Neural crest cell (in vitro differentiated cells): ENCODE measurements around the gene C16orf87. TPM values are rescaled to one million over a fixed set of nuclear protein-coding genes. Genes with fewer than 3 reads are reported as not detected.
"Not testable (repeated sequence)": the region's sequence is repeated elsewhere in the genome, so short reads cannot be mapped to it uniquely, and the experiment has no call there.

Experiments
- DNase-seq: peaks from one replicate; pipeline ENCODE4 v3.0.0; 2021; ENCODE audit warnings: low read depth, mixed read lengths, low spot score
- H3K27ac Mint-ChIP-seq: one replicate; pipeline ENCODE4 v1.8.0; 2021; ENCODE audit warnings: mild to moderate bottlenecking, mixed read lengths; ENCODE audit not compliant: unreplicated experiment
- H3K27me3 Mint-ChIP-seq: 2 replicates; pipeline ENCODE4 v1.8.0; 2021; ENCODE audit warnings: low read depth, mild to moderate bottlenecking, mixed read lengths
- H3K36me3 Mint-ChIP-seq: 2 replicates; pipeline ENCODE4 v1.8.0; 2021; ENCODE audit warnings: low read depth, mild to moderate bottlenecking, mixed read lengths
- H3K4me1 Mint-ChIP-seq: 2 replicates; pipeline ENCODE4 v1.8.0; 2021; ENCODE audit warnings: mixed read lengths
- H3K4me3 Mint-ChIP-seq: one replicate; pipeline ENCODE4 v1.8.0; 2021; ENCODE audit warnings: mild to moderate bottlenecking, mixed read lengths
- H3K9me3 Mint-ChIP-seq: 2 replicates; pipeline ENCODE4 v1.8.0; 2021; ENCODE audit warnings: mixed read lengths
- long read RNA-seq: library from polyadenylated mRNA; unstranded; transcript quantifications from one replicate; pipeline ENCODE4 v2.0.0, GENCODE V29; 2020
- total RNA-seq: library from RNA; stranded (reverse); gene quantifications from 2 replicates; pipeline ENCODE4 v1.2.1, GENCODE V29; 2021
- TF ChIP-seq, protein P1 (sequence below): fragments of 200-600 bp; sonication (generic); conservative IDR thresholded peaks from 2 replicates; pipeline ENCODE4 v1.5.0; 2021; ENCODE audit warnings: antibody characterized with exemption, mild to moderate bottlenecking

The C16orf87 gene, protein sequence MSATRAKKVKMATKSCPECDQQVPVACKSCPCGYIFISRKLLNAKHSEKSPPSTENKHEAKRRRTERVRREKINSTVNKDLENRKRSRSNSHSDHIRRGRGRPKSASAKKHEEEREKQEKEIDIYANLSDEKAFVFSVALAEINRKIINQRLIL
- total RNA-seq, result 19.2 and 19.6 TPM in 2 replicates
- long read RNA-seq, full-length matches to known transcripts, result 60 of 66 reads
- long read RNA-seq, partial matches to known transcripts, result 0 of 66 reads
- long read RNA-seq, other reads (novel, unspliced or antisense), result 6 of 66 reads

DNA sequence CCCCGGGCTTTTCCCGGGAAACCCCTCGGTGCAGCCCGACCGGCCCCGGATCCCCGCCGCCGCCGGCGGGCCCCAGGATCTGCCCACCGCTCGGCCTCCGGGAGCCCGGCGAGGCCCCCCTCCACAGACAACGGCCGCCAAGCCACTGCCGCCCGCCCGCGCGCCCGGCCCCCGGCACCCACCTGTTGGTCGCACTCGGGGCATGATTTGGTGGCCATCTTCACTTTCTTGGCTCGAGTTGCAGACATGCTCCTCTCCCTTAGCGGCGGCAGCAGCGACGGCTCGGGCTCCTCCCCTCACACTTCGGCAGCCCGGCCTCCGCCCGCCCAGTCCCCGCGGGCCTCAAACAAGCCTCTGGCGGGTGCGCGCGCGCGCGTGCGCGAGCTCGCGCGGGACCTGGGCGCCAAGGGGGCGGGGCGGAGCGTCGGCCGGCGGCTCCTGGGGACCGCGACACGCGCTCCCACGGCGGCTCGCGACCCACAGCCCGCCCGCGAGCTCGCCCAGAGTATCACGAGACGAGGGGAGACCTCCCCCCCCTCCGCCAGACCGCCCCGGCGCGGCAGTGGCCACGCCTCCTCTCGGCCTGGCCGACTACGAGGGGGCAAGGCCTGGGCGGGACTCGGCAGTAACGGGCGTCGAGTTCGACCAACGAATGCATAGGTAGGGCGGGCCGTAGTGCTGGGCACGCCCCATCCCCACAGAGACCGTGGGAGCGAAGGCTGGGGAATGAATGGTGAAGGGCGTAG, at the start of gene C16orf87:
TSS of gene C16orf87 (minus strand) at position 279 of the 746 bp plus-strand sequence. CDS start at position 248, 31 bp downstream.
- Mint-ChIP-seq H3K9me3 (no peaks in the 10 kb centered on the region), H3K4me1 (peaks cover 25% of the 10 kb centered on the region), H3K4me3 (peak within 1 kb of the TSS; percentile 98), H3K27me3 (peaks cover 19% of the 10 kb centered on the region), H3K36me3 (no peaks in the 10 kb centered on the region), H3K27ac (peak within 1 kb of the TSS; percentile 99)
- peak; percentile 87 for DNase-seq
- TF ChIP-seq, protein P1, sequence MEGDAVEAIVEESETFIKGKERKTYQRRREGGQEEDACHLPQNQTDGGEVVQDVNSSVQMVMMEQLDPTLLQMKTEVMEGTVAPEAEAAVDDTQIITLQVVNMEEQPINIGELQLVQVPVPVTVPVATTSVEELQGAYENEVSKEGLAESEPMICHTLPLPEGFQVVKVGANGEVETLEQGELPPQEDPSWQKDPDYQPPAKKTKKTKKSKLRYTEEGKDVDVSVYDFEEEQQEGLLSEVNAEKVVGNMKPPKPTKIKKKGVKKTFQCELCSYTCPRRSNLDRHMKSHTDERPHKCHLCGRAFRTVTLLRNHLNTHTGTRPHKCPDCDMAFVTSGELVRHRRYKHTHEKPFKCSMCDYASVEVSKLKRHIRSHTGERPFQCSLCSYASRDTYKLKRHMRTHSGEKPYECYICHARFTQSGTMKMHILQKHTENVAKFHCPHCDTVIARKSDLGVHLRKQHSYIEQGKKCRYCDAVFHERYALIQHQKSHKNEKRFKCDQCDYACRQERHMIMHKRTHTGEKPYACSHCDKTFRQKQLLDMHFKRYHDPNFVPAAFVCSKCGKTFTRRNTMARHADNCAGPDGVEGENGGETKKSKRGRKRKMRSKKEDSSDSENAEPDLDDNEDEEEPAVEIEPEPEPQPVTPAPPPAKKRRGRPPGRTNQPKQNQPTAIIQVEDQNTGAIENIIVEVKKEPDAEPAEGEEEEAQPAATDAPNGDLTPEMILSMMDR, result peak; percentile 13

DNA sequence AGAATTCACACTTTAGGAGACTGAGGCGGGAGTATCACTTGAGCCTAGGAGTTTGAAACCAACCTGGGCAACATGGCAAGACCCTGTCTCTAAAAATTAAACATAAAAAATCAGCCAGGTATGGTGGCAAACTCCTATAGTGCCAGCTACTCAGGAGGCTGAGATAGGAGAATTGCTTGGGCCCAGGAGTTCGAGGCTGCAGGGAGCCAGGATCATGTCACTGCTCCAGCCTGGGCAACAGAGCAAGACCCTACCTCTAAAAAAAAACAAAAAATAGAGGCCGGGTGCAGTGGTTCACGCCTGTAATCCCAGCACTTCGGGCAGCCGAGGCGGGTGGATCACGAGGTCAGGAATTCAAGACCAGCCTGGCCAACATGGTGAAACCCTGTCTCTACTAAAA, 44.3 kb upstream of the C16orf87 start:
- DNase-seq, result no peak
- TF ChIP-seq, protein P1, result no peak
- peaks cover 7% of the 10 kb centered on the region for H3K4me1 Mint-ChIP-seq
- no peaks in the 10 kb centered on the region for H3K9me3 Mint-ChIP-seq
- H3K4me3 Mint-ChIP-seq, result no peak overlapping the region
- peaks cover 10% of the 10 kb centered on the region for H3K27me3 Mint-ChIP-seq
- H3K36me3 Mint-ChIP-seq, result no peaks in the 10 kb centered on the region
- H3K27ac Mint-ChIP-seq, result no peak overlapping the region

DNA sequence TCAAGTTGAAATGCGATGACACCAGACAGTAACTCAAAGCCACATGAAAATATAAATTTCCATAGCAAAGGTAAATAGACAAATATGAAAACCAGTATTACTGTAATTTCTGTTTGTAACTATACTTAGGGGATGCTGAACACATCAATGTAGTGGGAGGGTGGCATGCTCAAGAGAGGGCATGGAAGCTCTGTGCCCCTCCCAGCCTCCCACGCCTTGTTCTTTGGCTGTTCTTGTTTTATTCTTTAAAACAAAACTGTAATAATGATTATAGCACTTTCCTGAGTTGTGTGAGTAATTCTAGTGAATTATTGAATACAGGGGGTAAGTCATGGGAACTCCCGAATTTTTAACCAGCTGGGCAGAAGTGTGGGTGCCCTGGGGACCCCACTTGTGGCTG, 42.2 kb upstream of the C16orf87 start:
- Mint-ChIP-seq H3K36me3 (no peaks in the 10 kb centered on the region), H3K9me3 (no peaks in the 10 kb centered on the region), H3K27ac (no peak overlapping the region), H3K4me3 (no peak overlapping the region), H3K4me1 (peaks cover 7% of the 10 kb centered on the region), H3K27me3 (no peaks in the 10 kb centered on the region)
- no peak for DNase-seq
- TF ChIP-seq, protein P1, result no peak

DNA sequence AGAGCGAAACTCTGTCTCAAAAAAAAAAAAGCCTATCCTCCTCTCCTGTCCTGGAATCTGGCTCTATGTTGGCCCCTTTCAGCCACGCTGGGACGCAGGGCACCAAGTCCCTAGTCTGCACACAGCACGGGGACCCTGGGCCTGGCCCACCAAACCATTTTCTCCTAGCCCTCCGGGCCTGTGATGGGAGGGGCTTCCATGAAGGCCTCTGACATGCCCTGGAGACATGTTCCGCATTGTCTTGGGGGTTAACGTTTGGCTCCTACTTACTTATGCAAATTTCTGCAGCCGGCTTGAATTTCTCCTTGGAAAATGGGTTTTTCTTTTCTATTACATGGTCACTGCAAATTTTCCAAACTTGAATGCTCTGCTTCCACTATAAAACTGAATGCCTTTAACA, 40.6 kb upstream of the C16orf87 start:
- no peak overlapping the region for H3K4me3 Mint-ChIP-seq
- H3K9me3 Mint-ChIP-seq, result no peaks in the 10 kb centered on the region
- H3K27me3 Mint-ChIP-seq, result no peaks in the 10 kb centered on the region
- no peaks in the 10 kb centered on the region for H3K36me3 Mint-ChIP-seq
- no peak for DNase-seq
- H3K4me1 Mint-ChIP-seq, result peaks cover 7% of the 10 kb centered on the region
- TF ChIP-seq, protein P1, result no peak
- H3K27ac Mint-ChIP-seq, result no peak overlapping the region

DNA sequence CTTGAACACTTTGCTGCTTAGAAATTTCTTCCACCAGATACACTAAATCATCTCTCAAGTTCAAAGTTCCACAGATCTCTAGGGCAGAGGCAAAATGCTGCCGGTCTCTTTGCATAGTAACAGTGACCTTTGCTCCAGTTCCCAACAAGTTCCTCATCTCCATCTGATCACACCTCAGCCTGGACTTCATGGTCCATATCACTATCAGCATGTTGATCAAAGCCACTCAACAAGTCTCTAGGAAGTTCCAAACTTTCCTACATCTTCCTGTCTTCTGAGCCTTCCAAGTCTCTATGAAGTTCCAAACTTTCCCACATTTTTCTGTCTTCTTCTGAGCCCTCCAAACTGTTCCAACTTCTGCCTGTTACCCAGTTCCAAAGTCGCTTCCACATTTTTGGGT, 37.9 kb upstream of the C16orf87 start:
- H3K36me3 Mint-ChIP-seq, result not testable (repeated sequence)

DNA sequence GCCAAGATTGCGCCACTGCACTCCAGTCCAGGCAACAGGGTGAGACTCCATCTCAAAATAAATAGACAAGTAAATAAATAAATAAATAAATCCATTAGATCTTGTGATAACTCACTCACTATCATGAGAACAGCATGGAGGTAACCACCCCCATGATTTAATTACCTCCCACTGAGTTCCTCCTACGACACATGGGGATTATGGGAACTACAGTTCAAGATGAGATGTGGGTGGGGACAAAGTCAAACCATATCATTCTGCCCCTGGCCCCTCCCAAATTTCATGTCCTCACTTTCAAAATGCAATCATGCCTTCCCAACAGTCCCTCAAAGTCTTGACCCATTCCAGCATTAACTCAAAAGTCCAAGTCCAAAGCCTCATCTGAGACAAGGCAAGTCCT, 36.5 kb upstream of the C16orf87 start:
- DNase-seq, H3K4me3 Mint-ChIP-seq, H3K4me1 Mint-ChIP-seq, H3K9me3 Mint-ChIP-seq, H3K27ac Mint-ChIP-seq, H3K27me3 Mint-ChIP-seq, H3K36me3 Mint-ChIP-seq: not testable (repeated sequence)

More for the DNA sequence above, 37.9 kb upstream of the C16orf87 start:
- H3K4me3 Mint-ChIP-seq, H3K4me1 Mint-ChIP-seq, H3K27me3 Mint-ChIP-seq, H3K9me3 Mint-ChIP-seq, H3K27ac Mint-ChIP-seq, DNase-seq: not testable (repeated sequence)
